ENCODE results near the gene NRXN3.
"Not testable (repeated sequence)": the region's sequence is repeated elsewhere in the genome, so short reads cannot be mapped to it uniquely, and the experiment has no call there.

NRXN3 gene

DNA sequence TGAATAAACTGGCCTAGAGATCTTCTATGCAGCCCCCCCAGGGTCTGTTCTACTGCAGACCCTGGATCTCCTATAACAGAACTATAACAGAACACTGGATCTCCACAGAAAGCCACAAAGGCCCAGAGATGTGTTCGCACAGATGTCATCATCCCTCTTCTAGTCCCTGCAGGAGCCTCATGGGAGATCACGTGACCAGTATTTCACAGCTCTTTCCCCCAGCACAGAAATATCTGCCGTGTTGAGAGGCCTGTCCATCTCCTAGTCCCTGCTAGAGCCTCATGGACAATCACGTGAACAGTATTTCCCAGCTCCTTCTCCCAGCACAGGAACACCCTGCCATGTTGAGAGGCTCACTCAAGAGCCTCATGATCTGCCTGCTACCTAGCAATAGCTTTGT, 331.7 kb downstream of the NRXN3 start:
- no peak for DNase-seq

DNA sequence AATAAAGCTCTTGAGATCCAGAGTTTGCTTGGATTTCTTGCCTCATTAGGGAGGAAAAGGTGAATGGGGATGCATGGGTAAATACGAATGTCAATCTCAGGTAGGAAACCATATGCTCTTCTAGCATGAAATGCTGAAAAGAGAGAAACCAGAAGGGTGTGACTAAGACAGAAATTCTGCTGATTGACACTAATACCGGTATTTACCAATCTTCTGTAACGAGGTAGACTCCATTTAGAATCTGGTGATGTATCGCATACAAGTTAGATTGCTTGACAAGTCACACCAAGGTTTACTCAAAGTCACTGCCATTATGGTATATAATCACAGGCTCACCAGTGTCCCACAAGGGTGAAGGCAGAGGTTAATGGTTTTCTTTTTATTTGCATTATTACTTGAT, 337.9 kb downstream of the NRXN3 start:
- DNase-seq = no peak

DNA sequence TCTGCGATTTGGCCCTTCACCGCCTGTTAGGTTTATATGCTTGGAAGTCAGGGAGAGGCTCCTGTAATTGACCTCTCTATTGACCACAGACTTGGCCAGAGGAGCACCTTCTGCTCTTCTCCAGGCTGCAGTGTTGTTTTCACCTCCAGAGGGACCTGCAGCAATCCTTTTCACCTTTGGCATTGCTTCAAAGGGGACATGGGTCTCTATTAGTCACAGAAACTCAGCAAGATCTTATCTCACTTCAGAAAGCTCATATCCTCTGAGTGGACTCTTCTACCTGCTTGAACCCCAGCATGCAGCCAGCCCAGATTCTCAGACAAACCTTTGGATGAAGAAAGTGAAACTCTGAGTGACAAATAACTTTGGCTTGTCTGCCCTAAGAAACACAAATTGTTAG, 339.3 kb downstream of the NRXN3 start:
- no peak for DNase-seq

DNA sequence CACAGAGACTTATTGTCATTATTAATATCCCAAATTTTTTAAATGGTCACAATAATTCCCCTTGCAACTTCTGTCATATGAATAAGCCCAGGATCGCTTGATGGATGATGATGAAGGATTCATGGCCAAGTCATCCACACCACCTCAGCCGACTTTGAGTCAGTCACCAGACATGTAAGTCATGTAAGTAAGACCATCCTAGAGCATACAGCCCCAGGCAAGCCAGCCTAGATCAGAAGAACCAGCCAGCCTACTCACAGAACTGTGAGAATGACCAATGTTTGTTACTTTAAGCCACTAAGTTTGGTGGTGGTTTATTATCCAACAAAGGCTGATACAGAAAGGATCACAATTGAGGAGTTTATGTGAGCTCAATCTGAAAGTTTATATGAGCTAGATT, 341.8 kb downstream of the NRXN3 start:
- no peak for DNase-seq

DNA sequence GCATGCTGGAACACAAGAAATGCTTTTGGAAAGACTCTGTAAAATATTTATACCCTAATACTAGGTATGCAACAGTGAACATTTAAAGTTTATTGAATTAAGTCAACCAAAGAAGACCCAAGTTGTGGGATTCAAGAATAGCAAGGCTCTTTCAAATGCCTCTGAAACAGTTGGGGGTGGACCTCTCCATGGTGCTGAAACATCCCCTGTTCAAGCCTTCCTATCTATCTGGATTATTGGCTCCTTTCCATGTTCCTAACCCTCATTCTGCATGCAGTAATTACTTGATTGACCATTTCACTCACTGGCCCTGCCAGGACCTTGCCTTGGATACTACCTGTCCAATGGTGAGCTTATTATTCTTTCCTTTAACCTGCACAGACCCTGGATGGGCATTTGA, 349.7 kb downstream of the NRXN3 start:
- DNase-seq = peak; percentile 35

DNA sequence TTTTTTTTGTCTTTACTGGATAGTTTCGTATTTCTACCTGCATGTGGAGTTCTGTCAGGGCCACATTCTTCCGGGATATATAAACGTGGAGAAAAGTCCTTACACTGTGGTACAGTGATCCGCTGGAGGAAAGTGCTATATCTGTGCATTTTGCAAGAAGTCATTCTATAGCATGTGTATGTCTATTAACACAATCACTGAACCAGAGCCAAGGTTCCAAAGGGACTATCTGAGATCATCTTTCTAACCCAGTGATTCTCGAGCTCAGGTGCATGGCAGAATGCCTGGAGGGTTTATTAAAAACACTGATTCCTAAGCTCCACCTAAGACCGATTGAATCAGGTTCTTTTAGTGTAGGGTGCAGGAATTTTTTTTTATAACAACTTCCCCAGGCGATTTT, 354.0 kb downstream of the NRXN3 start:
- DNase-seq = no peak

DNA sequence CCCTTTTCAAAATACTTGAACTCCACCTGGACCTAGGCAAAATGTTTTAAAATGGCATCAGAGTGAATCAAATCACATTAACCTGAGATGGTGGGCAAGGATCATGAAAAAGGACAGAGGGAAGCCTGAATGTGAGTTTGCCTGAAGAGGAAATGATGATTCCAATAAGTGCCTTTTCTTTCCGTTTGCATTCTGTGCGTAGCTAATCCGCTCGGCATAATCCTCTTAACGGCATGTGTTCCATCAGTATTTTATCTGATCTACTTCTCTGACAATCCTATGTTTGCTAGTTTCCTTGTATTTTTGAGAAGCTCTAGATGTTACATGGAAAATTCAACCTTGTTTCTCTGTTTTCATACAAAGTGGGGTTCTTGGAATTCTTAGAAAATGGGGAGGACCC, 354.6 kb downstream of the NRXN3 start:
- DNase-seq = no peak

DNA sequence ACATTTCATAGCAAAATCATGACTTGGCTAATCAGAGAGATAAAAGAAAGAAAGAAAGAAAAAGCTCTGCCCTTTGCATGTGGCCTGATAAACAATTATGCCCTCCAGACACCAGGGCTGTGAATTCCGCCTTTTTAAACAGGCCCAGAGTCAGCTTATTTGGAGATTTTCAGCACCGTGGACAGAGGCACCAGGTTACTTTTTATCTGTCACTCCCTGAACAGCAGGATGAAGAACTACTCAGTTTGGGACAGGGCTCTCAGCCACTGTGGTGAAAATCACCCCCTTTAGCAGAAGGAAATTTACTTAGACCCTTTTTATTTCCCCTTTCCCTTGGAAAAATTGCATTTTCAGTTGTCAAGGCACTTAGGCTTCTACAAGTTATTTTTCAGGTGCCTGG, 359.9 kb downstream of the NRXN3 start:
- DNase-seq = peak; percentile 29

DNA sequence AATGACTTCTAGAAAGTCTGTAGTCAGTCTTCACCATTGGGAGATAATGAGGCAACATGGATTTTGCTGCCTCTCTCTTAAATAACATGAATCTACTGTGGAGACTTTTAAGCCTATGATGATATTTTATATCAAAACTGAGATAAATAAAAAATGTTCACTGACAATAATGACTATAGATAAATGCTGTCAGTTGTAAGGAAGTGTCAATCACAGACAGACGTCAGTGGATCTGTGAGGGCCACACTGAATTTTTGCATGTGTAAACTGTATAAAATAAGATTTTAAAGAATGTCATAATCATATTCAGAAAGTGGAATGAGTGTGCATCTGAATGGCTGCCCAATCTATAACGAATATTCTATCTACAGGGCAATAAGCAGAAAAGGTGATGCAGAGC, 364.0 kb downstream of the NRXN3 start:
- DNase-seq = no peak

DNA sequence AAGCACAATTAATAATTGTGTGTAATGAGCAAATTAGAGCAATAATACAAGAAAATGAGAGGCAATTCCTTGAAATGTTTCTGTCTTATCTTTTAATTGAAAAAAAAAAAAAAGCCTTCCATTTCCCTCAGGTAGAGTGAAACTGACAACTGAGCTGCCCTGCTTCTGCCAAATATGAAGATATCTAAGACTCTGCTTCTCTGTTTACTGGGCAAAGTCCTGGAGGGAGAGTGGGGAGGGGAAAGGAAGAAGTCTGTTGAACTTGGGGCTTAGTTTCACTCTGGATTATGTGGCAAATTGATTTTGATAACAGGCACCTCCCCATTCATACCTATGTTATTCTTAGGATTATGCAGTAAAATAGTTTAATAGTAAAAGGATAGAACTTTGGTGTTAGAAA, 364.9 kb downstream of the NRXN3 start:
- no peak for DNase-seq

DNA sequence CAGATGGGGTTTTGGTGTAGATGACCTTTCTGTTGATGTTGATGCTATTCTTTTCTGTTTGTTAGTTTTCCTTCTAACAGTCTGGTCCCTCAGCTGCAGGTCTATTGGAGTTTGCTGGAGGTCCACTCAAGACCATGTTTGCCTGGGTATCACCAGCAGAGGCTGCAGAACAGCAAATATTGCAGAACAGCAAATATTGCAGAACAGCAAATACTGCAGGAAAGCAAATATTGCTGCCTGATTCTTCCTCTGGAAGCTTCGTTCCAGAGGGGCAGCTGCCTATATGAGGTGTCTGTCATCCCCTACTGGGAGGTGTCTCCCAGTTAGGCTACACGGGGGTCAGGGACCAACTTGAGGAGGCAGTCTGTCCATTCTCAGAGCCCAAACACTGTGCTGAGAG, 371.6 kb downstream of the NRXN3 start:
- not testable (repeated sequence) for DNase-seq

DNA sequence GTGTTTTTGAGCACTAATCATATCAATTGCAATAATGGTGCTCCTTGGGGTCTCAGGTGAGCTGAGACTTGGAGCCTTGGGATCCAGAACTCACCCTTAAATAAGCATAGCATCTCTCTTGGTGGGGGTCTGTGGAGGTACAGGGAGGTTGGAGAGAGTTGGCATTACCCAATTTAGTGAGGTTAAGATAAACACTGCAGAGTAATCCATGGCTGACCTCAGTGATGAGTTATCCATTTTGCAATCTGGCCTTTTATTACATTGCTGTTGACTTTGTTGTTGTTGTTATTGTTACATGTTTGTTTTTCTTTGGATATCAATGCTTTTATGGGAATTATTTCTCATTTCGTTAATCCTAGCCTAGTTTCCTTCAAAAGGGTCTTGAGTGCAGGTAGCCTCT, 373.3 kb downstream of the NRXN3 start:
- DNase-seq = no peak

DNA sequence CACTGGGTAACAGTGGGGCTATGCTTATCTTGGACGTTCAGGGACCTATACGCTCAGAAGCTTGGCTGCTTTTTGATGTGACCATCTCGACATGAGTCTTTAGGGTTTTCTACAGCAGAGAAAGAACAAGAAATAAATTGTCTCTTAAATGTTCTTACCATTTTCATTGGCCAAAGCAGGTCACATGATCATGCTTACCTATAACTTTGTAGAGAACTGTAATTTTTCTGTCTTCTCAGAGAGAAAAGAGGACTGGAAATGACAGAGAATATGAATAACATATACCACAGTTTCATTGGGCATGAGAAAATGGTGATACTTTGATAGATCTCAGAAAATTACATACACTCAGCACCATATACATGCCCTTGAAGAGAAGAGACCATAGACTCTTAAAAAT, 390.9 kb downstream of the NRXN3 start:
- DNase-seq = no peak

DNA sequence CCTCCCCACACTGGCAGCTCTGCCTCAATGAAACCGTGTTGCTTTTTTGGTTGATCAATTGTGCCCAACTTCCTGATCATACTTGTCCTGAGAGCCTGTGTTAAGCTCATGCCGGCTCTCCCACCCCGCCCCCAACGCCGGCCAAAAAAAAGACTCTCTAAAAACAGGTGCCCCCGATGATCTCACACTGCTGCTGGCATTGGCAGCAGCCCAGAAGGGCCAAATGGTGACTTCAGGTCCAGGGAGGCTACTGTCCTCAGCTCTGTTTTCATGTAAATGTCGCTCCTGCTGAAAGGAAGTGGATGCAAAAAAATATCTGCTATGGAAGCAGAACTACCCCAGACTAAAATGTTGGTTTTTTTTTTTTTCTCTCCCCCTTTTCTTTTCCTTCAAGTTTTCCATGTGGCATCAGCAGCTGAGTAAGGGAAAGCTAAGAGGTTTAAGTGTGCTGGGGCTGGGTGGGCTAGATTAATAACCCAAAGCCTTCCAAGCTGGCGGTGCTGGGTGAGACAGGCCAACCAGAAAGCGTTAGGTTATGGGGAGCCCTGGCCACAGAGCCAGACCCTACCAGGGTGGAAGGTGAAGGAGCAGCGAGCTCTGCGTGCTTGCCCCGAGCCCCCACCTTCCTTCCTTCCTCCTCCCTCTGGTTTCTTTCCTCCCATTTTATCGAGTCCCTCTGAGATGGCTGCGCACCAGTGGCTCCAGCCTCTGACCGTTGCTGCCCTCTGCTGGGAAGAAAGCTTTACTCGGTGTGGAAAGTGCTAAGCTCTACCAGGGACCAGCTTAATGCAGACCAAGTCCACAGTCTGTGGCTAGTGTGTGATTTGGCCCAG, 396.1 kb downstream of the NRXN3 start:
- peak; percentile 73 for DNase-seq

DNA sequence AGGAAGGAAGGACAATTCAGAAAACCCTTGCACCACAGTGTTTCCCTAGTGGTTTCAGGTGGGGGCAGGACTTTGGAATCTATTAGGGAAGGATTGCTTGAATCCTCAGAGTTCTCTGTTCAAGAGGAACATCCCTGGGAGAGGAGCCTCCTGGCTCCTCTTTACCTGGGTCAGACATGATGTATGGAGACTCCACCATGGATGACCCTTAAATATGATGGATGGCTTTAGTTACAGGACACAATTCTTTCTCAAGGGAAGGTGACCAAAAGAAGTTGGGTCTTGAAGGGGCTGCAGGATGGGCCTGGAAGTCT, 396.6 kb downstream of the NRXN3 start:
- no peak for DNase-seq

DNA sequence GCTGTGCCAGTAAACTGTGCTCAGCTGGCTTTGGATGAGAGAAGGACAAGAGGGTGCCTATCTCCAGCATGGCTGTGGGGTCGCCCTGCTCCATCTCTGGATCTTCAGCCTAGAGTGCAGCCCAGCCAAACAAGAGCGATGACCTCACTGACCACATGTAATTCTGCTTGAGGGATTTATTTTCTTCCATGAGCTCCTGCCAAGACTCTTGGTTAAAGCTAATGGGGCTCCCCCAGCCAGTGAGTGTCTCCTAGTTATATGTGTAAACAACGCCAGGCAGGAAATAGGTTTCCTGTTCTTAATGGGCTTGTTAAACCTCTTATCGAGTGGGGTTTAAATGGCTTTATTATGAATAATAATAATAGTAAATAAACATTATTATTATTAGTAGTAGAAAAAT, 397.2 kb downstream of the NRXN3 start:
- DNase-seq = no peak

DNA sequence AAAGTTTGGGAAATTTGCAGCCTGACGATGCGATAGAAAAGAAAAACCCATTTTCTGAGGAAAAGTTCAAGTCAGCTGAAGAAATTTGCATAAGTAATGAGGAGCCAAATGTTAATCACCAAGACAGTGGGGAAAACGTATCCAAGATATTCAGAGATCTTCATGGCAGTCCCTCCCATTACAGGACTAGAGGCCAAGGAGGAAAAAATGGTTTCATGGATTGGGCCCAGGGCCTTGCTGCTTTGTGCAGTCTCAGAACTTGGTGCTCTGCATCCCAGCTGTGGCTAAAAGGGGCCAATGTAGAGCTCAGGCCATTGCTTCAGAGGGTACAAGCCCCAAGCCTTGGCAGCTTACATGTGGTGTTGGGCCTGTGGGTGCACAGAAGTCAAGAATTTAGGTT, 403.6 kb downstream of the NRXN3 start:
- DNase-seq = not testable (repeated sequence)

DNA sequence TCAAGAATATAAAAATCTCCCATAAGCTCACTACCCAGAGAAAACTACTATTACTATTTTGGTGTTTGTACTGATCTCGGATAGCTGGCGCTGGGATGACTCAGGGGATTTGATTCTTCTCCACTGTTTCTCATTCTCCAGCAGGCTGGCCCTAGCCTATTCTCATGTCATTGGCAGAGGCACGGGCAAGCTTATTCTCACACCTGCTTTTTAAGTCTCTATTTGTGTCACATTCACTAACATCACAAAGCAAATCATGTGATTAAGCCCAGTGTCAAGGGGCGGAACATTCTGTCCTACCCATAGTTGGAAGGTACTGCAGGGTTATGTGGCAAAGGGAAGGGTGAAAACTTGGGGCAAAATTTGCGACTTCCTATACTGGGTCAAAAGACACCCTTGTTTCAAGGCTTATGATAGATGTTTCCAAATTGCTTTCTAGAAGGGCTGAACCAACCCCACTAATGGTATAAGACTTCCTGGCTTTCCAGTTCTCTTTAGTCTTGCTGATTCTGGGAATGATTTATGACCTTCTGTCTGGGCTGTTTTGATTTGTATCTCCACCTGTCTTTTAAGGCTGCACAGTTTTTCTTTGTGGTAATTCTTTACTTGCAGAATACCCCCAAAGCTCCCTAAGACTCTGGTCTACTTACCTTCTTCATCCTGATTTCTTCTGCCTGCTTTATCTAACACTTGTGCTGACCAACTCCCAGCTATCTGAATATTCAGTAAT, 406.4 kb downstream of the NRXN3 start:
- DNase-seq = no peak

DNA sequence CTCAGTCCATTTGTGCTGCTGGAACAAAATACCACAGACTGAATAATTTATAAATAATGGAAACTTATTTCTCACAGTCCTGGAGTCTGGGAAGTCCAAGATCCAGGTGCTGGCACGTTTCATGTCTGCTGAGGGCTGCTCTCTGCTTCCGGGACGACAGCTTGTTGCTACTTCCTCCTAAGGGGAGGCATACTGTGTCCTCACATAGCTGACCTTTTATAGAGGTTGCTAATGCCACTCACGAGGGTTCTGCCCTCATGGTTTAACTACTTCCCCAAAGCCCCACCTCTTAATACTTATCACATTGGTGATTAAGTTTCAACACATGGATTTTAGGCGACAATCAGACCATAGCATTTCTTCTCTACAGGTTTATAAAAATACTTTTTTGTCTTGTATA, 411.1 kb downstream of the NRXN3 start:
- no peak for DNase-seq

DNA sequence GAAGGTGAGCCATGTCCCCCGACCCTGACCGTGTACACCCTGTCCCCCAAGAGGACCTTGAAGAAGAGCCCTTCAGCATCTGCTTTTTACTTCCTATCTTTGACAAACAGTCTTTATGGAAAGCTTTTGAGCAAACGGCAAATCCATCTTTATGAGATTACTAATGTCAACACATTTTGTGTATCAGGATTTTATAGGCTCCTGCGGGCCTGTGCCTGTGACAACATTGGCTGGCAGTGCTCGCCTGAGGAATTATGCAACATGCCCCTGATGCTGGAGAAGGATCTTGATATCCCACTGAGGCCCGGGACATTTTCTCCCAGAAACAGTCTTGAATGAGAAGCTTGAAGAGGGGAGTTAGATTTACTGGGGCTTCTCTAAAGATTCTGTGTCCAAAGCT, 416.5 kb downstream of the NRXN3 start:
- DNase-seq = no peak

DNA sequence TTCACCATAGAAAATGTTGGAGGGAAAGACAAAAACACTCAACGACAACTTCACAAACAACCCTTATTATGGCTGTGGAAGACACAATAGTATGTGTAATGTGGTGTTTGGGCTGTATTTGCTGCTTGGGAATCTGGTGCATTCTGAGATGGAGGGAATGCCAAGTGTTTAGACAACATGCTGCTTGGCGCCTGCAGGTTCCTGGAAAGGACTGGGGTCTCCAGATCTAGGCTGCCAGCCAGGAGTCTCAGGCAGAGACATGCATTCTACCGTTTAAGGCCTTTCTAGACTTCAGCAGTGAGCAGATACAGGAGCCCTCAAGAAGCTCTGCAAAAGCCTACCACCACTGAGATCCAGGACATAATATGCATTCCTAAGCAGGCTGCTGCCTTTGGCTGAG, 418.7 kb downstream of the NRXN3 start:
- DNase-seq = no peak

DNA sequence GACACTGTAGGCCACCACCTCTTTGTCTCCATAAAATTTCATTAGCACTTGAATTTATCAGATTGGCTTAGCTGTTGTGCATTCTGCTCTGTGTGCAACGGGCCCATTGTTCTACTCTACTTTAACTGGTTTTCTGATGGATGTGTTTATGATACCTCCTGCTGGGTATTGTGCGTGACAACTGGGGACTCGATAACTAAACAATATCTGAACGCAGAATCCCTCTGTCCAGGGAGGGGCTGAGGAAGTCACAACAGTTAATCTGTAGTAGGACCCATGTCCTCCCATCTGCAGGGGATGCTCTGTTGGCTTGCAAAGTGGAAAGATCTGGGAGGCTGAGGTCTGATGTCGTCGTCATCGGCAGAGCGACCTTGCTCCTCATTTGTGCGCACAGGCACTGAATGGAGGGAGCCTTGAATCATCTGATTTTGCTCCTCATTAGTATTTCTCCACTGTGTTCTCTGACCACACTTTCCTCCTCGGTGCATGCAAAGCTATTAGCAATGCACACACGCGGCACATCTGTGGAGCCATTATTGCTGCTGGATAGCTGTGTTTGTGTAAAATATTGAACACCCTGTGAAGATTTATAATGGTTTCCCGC, 422.5 kb downstream of the NRXN3 start:
- no peak for DNase-seq

DNA sequence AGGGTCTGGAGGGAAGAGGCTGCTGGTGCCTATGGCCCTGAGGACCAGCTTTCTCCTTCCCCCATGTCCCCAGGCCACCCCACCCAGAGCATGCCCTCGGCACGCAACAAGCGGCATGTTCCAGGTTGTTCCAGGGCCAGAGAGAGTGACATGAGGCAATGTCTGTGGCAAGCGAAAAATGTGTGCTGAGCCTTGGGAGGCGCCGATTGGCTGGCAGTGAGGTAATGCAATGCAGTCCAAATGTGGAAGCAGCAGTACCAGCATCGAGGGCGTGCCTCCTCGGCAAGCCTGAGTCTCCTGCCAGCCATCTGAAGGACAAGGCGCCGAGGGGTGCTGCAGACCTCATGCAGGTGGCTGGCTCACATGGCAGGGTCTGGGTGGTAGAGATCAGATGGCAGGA, 423.8 kb downstream of the NRXN3 start:
- no peak for DNase-seq

DNA sequence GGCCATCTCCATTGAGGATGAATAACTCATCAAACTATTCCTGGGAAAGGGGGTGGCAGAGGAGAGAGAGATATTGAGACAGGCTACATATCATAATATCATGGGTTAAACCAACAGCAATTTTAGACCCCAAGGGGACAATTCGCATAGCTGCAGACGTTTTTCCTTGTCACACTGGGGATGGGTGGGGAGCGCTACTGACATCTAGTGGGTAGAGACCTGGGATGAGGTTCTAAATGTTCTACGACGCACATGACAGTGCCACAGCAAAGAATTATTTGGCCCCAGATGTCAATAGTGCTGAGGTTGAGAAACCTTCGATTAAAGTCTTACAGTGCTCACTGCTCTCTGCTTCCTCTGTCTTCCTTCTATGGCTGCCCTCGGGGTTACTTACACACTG, 425.6 kb downstream of the NRXN3 start:
- no peak for DNase-seq
